HepG2 (cell line): ENCODE results near the gene PCSK6. TPM values are rescaled to one million over a fixed set of nuclear protein-coding genes. Genes with fewer than 3 reads are reported as not detected.

Experiments
- polyA plus RNA-seq, 8 experiments: library from polyadenylated mRNA; depleted of rRNA in 3 of 8; stranded (reverse) in 7 of 8; unstranded in 1 of 8; fragments of >200 nt; fragmentation: Illumina TruSeq in 4 of 8; extraction: Trizol in 4 of 8; gene quantifications; 2 replicates each; pipeline versions ENCODE4 v1.2.1 to v1.2.3, GENCODE V29; 2011 to 2016; ENCODE audit warnings: low read depth in 4 of 8, missing spikeins in 1 of 8, mixed read lengths in 1 of 8; ENCODE audit not compliant: insufficient read depth in 1 of 8
- total RNA-seq, 5 experiments: library from RNA; depleted of rRNA; stranded (reverse); fragments of >200 nt; fragmentation: Illumina TruSeq; extraction: Trizol; gene quantifications; 2 replicates each; pipeline ENCODE4 v1.2.3, GENCODE V29; 2016; ENCODE audit warnings: low read depth in 1 of 5

PCSK6 gene
- total and polyA plus RNA-seq, 2 of the 13 experiments (the other 11 are each of a cell fraction or from before 2014, with no cell fraction given): 56.5 to 155 TPM

Other genes starting within 250 kb of the PCSK6 start
- gene CHSY1, start 237.7 kb downstream of the PCSK6 start, total RNA-seq (2016; rRNA removed; fragmentation: Illumina TruSeq; extraction: Trizol): 12.8 and 13.7 TPM in 2 replicates
- 11.2 and 13.3 TPM in 2 replicates for gene CHSY1, start 237.7 kb downstream of the PCSK6 start, polyA plus RNA-seq (2011; rRNA removed)
- gene SELENOS, start 212.2 kb downstream of the PCSK6 start, total RNA-seq (2016; rRNA removed; fragmentation: Illumina TruSeq; extraction: Trizol): 31.6 and 63.0 TPM in 2 replicates
- 56.6 and 66.1 TPM in 2 replicates for gene SELENOS, start 212.2 kb downstream of the PCSK6 start, polyA plus RNA-seq (2011; rRNA removed)
- gene SNRPA1, start 194.5 kb downstream of the PCSK6 start, total RNA-seq (2016; rRNA removed; fragmentation: Illumina TruSeq; extraction: Trizol): 41.2 and 72.5 TPM in 2 replicates
- gene SNRPA1, start 194.5 kb downstream of the PCSK6 start, polyA plus RNA-seq (2011; rRNA removed): 80.0 and 108 TPM in 2 replicates
- gene TM2D3, start 162.7 kb upstream of the PCSK6 start, total RNA-seq (2016; rRNA removed; fragmentation: Illumina TruSeq; extraction: Trizol): 17.8 and 31.1 TPM in 2 replicates
- 70.6 and 72.7 TPM in 2 replicates for gene TM2D3, start 162.7 kb upstream of the PCSK6 start, polyA plus RNA-seq (2011; rRNA removed)
- 11.7 and 13.9 TPM in 2 replicates for gene TARS3, start 234.8 kb upstream of the PCSK6 start, total RNA-seq (2016; rRNA removed; fragmentation: Illumina TruSeq; extraction: Trizol)
- 3.4 and 4.1 TPM in 2 replicates for gene TARS3, start 234.8 kb upstream of the PCSK6 start, polyA plus RNA-seq (2011; rRNA removed)